Lower leg skin (tissue), 4 donors: ENCODE measurements around the gene SPAG5. TPM values are rescaled to one million over a fixed set of nuclear protein-coding genes. Genes with fewer than 3 reads are reported as not detected.

Experiments
- DNase-seq, 2 donors: peaks; one replicate each; pipeline ENCODE4 v3.0.0-alpha.2; 2019; ENCODE audit warnings: low spot score in 2 of 2
- H3K4me3 ChIP-seq: fragments of 200-600 bp; sonication (generic); 2 replicates; pipeline ENCODE4 v1.5.1; 2017; ENCODE audit warnings: mild to moderate bottlenecking, low read depth; ENCODE audit not compliant: poor library complexity, severe bottlenecking
- POLR2A ChIP-seq, 2 donors: fragments of 450-650 bp; IDR thresholded peaks; one replicate each; pipeline ENCODE4 v1.6.1; 2016 to 2017; ENCODE audit warnings: antibody characterized with exemption in 2 of 2, mild to moderate bottlenecking in 1 of 2, moderate library complexity in 1 of 2
- WGBS, 2 donors: methylation state at CpG; one replicate each; pipeline ENCODE4 v1.1.5; 2018; 5-methylcytosine and 5-hydroxymethylcytosine counted together
- intact Hi-C: fragments of 100-400 bp; cut with DNase I; formaldehyde crosslinking; loops from one replicate; pipeline ENCODE4 v1.15.0; 2023; ENCODE audit warnings: low total_unique reads
- total RNA-seq, 4 donors: library from RNA; depleted of rRNA; stranded (reverse); fragments of >200 nt; gene quantifications; one replicate each; pipeline ENCODE4 v1.1.0, GENCODE V29; 2016
- TF ChIP-seq, protein P1 (sequence below), 3 donors: fragments of 450-650 bp; IDR thresholded peaks; one replicate each; pipeline ENCODE4 v1.5.1; 2016; ENCODE audit warnings: antibody characterized with exemption in 3 of 3, mild to moderate bottlenecking in 3 of 3, moderate library complexity in 2 of 3

Gene SPAG5
- total RNA-seq, 4 donors from 2014 or later = 4.0 to 12.4 (median 7.7) TPM

DNA sequence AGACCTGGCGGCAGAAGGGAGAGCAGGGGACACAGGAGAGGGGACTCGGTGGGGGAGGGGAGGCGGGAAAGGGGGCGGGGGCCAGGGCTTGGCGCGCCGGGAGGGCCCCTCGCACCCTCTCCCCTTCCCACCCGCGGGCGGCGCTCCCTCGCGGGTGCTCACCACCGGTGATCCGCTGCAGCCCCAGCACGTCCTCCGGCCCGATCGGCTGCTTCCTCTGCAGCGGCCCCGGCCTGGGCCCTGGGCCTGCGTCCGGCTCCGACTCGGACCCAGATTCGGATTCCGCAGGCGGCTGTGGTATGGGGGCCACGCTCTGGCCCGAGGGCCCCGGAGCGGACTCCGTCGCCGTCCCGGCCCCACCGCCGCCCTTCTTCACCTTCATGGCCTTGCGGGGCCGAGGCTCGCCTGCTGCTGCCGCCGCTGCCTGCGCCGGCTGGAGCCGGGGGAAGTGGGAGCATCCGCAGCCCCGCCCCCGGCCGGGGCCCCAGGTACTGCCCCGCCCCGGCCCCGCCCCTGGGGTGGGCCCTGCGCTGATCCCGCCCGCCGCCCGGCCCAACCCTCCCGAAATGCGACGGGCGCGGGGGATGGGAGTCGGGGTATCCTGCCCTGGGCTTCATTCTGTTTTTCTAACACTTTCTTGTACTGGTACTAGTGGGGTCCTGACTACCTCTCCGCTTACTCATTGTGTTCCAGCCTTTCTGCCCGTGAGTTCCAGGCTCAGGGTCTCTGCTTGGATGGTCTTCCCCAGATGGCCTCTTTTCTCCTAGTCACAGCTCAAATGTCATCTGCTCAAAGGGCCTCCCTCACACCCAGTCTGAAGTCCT is 46.4 kb downstream of the SPAG5 start, which contains the start of gene UNC119:
Gene UNC119 (minus strand): TSS at position 449 of the 824 bp plus-strand sequence. CDS start 67 bp downstream, at position 382.
- DNase-seq = peak; percentile 42 to 94
- intact Hi-C loops = no loop called here
- 3 to 8% methylated on average over 17 to 45 of the region's 67 CpGs for WGBS, 2 donors
- peak within 1 kb of the TSS; percentile 51 for H3K4me3 ChIP-seq
- TF ChIP-seq, protein P1, sequence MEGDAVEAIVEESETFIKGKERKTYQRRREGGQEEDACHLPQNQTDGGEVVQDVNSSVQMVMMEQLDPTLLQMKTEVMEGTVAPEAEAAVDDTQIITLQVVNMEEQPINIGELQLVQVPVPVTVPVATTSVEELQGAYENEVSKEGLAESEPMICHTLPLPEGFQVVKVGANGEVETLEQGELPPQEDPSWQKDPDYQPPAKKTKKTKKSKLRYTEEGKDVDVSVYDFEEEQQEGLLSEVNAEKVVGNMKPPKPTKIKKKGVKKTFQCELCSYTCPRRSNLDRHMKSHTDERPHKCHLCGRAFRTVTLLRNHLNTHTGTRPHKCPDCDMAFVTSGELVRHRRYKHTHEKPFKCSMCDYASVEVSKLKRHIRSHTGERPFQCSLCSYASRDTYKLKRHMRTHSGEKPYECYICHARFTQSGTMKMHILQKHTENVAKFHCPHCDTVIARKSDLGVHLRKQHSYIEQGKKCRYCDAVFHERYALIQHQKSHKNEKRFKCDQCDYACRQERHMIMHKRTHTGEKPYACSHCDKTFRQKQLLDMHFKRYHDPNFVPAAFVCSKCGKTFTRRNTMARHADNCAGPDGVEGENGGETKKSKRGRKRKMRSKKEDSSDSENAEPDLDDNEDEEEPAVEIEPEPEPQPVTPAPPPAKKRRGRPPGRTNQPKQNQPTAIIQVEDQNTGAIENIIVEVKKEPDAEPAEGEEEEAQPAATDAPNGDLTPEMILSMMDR (IDR thresholded peaks at IDR 0.05) = no peak
- no peak for TF ChIP-seq POLR2A (IDR thresholded peaks at IDR 0.05)

DNA sequence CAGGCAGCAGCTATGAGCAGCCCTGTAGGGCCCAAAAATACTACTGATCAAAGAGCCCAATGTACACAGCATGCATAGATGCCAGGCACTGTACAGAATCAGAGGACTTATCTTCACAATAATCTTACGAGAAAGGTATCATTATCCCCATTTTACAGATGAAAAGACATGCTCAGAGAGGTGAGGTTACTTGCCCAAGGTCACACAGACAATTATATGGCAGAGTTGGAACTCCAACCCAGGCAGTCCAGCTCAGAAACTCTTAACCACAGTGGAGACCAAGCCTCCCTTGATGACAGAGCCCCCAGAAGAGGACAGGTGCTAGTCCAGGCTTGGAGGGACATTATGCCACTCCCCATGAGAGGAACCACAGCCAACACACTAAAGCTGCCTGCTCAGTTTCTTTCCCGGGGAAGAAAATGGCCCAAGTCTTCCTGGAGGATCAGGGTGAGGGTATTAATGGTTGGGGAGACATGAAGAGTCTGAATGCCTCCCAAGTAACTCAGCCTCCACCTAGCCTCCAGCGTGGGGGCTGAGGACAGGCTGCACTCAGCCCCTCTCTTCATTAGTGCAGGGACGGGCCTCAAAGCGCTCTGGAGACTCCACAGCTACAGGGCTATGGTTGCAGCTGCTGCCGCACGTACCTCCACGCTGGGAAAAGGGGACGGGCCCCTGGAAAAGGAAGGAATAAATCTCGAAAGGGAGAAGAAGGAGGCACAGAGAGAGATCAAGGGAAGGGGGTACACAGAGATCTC is 47.2 kb downstream of the SPAG5 start:
- 12% methylated on average over 10 of the region's 10 CpGs for WGBS, 2 donors
- H3K4me3 ChIP-seq = peak overlapping the region; percentile 51
- TF ChIP-seq, protein P1 (IDR thresholded peaks at IDR 0.05) = no peak
- no peak for TF ChIP-seq POLR2A (IDR thresholded peaks at IDR 0.05)
- no peak for DNase-seq
- intact Hi-C loops = no loop called here

DNA sequence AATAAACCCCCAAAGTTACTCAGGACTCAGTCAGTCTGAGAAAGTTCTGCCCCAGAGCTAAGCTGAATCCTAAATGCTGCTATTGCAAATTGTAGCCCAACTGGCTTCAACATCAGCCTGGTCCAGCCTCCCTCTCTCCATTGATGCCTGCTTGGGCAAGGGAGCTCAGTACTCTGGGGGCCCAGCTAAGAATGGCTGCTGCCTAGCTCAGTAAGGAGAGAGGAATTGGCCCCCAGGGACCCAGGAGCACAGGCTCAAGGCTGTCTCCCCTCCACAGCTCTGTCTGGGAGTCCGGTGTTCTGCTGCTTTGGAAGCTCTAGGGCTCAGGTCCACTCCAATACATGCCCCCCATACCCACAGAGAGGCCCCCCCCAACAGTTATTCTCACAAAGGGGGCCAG is 48.0 kb downstream of the SPAG5 start:
- intact Hi-C loops = no loop called here
- TF ChIP-seq, protein P1 (IDR thresholded peaks at IDR 0.05) = no peak
- TF ChIP-seq POLR2A (IDR thresholded peaks at IDR 0.05) = no peak
- no peak for DNase-seq
- 90 to 100% methylated on average over 1 of the region's 1 CpG for WGBS, 2 donors
- no peak overlapping the region for H3K4me3 ChIP-seq

DNA sequence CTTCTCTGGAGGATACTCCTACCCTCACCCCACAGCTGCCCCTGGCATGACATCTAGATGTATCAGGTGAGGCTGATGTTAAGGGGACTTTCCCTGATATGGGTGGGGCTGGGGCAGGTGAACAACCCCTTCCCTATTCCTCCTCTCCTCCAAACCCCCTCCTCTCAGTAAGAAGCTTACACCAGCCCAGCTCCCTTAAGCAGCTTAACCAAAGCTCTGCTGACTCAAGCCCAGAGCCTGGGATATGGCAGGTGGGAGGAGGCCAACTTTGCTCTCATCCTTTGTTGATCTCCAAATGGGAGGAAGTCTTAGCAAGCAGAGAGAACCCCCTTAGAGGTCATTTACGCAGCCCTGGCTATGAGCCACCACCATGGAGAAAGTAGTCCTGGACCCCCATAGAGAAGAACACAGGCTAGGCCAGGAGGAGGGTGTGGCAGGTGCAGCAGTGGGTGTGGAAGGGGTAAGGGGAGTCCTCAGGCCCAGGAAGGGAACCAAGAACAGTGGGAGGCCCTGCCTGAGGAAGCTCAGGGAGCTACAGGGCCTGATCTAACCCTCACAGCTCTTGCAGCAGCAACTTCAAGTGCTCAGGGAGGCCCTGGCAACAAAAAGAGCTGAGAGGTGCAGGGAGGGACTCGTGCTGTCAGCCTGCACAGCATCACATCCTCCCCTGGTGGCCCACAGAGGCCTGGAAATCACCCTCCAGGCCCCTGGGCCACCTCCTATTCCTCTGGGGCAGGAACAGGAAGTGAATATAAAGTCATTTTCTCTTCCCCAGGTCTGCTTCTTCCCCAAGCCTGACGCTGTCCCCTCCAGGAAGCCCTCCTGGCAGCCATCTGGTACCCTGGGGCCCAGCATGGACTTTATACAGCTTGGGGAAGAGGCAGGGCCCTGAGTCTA is 49.3 kb downstream of the SPAG5 start:
- TF ChIP-seq, protein P1 (IDR thresholded peaks at IDR 0.05) = no peak
- no peak for TF ChIP-seq POLR2A (IDR thresholded peaks at IDR 0.05)
- H3K4me3 ChIP-seq = no peak overlapping the region
- 71 to 80% methylated on average over 3 of the region's 3 CpGs for WGBS, 2 donors
- intact Hi-C loops = no loop called here
- no peak for DNase-seq

DNA sequence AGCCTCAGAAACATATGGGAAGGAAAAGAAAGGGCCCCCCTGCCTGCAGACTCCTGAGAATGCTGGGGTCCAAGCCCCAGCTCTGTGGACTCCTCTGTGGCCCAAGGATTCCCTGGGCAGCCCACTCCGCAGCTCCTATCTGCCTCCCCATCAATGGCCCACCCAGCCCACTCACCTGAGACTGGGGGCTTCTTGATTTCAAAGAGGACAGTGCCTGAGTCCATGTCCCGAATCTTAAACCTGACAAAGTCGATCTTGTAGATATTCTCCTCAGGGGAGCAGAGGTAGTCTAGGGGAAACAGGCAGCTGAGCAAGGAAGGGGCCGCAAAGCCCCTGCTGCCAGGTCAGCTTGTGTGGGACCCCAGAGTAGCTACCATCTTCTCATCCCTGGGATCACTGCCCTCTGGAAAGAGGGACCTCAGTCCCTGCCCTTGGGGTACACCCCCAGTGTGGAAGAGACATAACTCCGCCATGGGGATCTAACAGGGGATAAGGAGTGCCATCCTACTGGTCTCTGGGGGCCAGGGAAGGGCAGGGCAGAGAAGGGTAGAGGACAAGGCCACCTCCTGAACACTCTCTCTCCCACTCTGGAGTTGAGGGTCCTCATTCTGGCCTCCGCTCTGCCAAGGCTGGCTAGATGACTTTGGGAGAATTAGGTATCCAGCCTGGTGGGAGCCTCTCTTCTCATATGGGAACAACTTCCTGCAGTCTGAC is 50.3 kb downstream of the SPAG5 start:
- H3K4me3 ChIP-seq = no peak overlapping the region
- TF ChIP-seq, protein P1 (IDR thresholded peaks at IDR 0.05) = no peak
- TF ChIP-seq POLR2A (IDR thresholded peaks at IDR 0.05) = no peak
- intact Hi-C loops = no loop called here
- no peak for DNase-seq
- 84 to 93% methylated on average over 5 to 6 of the region's 6 CpGs for WGBS, 2 donors
